ENCODE data around the gene CHST3.

Gene CHST3

GRCh38 chr10:72009425-72010081 is 45.4 kb downstream of the CHST3 start:
- no peak for DNase-seq (ENCODE audit: low read depth in 4 of 4, low spot score in 1 of 4)

GRCh38 chr10:72010234-72010973 is 46.2 kb downstream of the CHST3 start:
- DNase-seq (ENCODE audit: low read depth in 4 of 4, low spot score in 1 of 4): no peak

GRCh38 chr10:72011016-72011415 is 46.8 kb downstream of the CHST3 start:
- no peak for DNase-seq (ENCODE audit: low read depth in 4 of 4, low spot score in 1 of 4)

DNA sequence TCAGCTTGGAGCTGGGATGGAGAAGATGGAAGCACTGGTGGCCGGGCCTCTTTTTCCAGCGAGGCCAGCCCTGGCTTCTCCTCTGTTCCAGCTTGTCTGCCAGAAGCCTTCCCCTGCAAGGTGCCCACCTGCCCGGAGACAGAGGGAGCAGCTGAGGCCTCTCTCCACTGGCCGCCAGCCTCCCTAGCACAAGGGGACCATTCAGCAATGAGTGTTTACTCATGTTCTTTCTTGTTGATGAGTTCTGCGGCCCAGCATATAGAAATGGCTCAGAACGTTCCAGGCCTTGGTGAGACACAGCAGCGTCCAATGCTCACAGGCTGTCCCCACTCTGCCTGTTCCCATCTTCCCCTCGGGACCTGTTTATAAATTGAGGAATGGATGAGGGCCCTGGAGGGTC is 47.3 kb downstream of the CHST3 start:
- DNase-seq (ENCODE audit: low read depth in 4 of 4, low spot score in 1 of 4): no peak

DNA sequence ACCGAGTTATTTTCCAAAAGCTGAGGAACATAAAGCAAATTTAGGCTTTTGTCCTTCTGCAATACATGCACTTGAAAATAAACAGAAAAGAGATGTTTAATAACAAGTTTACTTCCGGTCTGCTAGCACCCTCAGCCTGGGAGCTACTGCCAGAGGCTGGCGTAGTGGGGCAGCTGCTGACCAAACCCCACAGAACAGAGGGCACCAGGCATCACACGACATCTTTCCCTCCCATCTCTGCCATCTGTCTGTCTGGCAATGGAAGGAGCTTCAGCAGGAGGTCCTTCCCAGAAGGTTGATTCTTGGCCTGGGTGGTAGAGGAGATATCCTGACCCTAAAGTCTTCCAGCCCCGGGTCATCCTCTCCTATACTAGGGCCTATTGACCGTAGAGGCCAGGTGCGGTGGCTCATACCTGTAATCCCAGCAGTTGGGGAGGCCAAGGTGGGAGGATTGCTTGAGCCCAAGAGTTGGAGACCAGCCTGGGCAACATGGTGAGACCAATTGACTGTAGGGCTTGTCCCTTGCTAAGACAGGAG is 47.8 kb downstream of the CHST3 start:
- no peak for DNase-seq (ENCODE audit: low read depth in 4 of 4, low spot score in 1 of 4)

GRCh38 chr10:72012796-72013195 is 48.6 kb downstream of the CHST3 start:
- no peak for DNase-seq (ENCODE audit: low read depth in 4 of 4, low spot score in 1 of 4)

DNA sequence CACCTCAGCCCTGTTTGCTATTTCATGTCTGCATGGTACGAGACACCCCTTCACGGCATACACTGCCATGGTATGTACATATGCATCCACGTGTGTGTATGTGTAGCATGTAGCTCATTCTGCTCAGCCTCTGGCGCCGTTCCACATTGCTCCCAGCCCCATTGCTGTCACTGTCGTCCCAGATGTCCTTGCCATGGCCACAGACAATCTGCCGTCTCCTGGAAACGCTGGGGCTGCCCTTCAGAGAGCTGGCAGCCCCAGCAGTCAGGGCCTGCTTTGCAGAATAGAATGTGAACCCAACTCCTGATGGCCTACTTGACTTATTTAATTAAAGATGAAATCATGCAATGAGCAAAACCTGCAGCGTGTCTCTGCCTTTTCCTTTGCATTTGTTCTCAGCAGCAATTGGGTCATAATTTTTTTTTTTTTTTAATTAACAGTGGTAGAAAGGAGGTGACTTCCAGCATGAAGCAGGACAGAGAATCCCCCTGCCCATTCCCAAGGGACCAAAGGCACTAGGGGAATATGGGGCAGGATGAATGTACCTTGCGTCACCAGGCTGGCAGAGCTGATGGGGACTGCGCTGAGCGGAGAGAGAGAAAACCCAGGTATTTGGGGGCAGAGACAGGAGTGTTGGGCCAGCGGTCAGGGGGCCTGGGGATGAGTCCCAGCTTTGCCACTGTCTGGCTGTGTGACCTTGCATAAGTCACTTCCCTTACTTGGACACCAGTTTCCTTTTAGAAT is 49.2 kb downstream of the CHST3 start:
- DNase-seq (ENCODE audit: low read depth in 4 of 4, low spot score in 1 of 4): no peak

DNA sequence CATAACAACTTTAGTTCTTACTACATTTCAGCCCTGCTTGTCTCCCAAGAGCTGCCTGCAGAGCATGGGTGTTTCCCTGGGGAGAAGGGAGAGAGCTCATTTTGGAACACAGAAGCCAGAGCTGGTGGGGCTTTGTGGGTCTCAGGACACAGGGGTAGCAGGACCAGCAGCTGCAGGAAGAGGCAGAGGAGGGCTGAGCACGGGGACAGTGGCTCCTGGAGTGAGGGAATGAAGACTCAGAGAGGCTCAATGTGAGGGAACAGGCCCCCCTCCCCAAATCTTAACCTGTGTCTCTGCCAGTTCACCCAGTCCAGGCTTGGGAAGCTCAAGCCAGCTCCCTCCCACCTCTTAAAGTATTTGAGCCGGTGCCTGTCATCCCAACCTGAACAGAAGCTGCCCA is 50.0 kb downstream of the CHST3 start:
- DNase-seq (ENCODE audit: low read depth in 4 of 4, low spot score in 1 of 4): no peak

GRCh38 chr10:72014785-72015480 is 50.7 kb downstream of the CHST3 start:
- DNase-seq (ENCODE audit: low read depth in 4 of 4, low spot score in 1 of 4): no peak

DNA sequence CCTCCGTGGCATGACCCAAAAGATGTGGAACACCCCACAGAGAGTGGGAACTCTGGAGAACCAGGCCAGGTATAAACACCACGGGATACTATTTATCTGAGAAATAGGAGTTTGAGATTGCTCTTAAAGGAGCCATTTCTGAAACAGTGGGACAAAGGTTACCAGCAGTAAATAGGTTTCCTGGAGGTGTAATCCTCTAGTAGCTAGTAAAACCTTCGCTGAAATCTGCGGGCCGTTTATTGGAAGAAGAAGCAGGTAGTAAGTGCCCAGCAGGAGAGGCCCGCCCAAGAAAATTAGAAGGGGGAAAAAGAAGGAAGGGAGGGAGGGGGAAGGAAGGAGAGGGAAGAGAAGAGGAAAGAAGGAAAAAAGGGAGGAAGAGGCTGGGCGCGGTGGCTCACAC is 51.6 kb downstream of the CHST3 start:
- no peak for DNase-seq (ENCODE audit: low read depth in 4 of 4, low spot score in 1 of 4)

GRCh38 chr10:72016608-72017300 is 52.6 kb downstream of the CHST3 start:
- DNase-seq (ENCODE audit: low read depth in 4 of 4, low spot score in 1 of 4): no peak

DNA sequence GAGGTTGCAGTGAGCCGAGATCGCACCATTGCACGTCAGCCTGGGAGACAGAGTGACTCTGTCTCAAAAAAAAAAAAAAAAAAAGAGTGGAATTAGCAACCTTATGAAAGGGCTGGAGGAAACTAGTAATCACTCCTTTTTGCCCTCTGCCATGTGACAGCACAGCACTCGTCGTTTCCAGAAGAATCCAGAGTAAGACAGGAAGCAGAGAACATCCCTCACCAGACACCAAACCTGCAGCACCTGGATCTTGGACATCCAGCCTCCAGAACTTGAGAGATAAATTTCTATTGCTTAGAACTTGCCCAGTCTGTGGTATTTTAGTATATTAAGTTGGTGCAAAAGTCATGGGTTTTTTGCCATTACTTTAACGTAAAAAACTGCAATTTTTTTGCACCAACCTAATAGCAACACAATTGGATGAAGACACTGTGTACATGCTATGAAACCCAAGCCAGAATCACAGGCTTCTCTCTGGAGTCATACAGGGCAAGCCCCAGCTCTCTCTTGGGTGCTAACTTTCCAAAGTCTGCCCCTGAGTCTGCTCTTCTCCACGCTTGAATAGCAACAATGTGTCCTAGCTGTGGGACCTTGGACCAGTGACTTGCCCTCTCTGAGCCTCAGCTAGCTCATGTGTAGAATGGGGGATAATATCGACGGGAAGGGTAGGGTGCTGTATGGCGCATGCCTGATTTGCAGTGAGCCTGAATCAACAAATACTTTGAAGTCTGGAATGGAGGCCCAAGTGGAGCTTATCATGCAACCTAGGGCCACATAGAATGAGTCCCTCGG is 55.1 kb downstream of the CHST3 start:
- DNase-seq (ENCODE audit: low read depth in 4 of 4, low spot score in 1 of 4): no peak

- DNase-seq (ENCODE audit: low read depth in 4 of 4, low spot score in 1 of 4): no peak
Measured at GRCh38 chr10:72020914-72021809, 57.0 kb downstream of the CHST3 start.

DNA sequence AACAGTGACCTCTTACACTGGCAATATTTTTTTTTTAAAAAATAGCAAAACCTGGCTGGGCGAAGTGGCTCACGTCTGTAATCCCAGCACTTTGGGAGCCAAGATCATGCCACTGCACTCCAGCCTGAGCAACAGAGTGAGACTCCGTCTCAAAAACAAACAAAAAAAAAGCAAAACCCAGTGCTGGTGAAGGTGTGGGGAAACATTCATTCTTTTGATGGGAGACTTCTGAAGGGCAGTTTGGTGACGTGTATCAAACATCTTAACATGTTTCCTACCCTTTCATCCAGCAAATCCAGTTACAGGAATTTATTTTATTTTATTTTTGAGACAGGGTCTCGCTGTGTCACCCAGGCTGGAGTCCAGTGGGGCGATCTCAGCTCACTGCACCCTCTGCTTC is 58.0 kb downstream of the CHST3 start:
- DNase-seq (ENCODE audit: low read depth in 4 of 4, low spot score in 1 of 4): no peak

DNA sequence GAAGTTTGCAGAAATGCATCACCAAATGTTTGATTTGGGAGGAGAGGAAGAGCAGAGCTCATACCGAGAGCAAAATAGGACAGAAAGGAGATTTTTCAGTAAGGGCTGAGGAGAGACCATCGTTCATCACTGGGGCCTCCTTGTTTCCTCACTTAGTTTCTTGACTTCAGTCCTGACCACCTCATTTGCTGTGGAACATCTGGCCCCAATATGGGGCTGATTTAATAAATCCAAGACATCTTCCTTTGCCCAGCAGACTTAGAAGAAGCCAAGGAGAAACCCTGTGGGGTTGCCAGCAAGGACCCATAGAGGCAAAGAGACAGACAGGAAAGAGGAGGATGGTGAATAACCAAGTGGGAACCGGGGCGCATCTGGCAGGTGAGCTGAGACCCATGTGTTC is 60.4 kb downstream of the CHST3 start:
- DNase-seq (ENCODE audit: low read depth in 4 of 4, low spot score in 1 of 4): no peak

GRCh38 chr10:72025400-72025799 is 61.2 kb downstream of the CHST3 start:
- no peak for DNase-seq (ENCODE audit: low read depth in 4 of 4, low spot score in 1 of 4)

GRCh38 chr10:72025832-72026231 is 61.6 kb downstream of the CHST3 start:
- DNase-seq (ENCODE audit: low read depth in 4 of 4, low spot score in 1 of 4): no peak

DNA sequence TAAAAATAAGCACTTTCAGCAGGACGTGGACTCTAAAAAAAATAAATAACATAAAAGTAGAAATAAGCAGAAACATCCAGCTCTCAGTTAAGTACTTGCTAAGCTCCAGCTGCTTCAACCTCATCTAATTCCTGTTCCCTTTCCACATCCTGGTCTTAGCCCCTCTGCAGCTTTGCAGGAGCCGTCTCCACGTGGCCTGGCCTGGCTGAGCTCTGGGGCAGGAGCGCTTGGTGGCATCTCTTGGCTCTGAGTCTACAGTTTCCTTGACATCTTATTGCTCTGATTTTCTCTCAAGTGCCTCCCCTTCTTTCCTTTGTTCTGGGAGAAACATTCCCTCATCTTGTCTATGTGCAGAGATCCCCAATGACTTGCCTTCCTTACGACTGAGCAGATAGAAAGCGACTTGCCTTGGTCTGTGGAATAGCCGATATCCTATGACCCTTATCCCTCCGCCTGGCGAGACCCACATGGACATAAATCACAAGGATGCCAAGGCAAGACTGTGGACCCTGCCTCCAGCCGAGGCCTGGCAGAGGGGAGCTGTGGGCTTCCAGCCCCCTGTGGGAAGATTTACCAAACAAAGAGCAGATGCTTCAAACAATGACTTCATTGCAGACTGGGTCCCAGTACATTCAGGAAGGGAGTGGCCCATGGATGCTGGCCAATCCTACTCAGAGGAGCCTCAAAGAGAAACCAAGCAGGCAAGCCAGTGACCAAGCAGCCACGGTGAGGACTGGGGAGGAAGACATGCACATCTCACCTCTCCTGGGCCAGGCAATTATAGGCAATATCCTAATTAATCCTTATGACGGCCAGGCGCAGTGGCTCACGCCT is 62.3 kb downstream of the CHST3 start:
- no peak for DNase-seq (ENCODE audit: low read depth in 4 of 4, low spot score in 1 of 4)

Measured in stimulated activated CD4-positive, alpha-beta T cell treated with anti-CD3 and anti-CD28 coated beads, Interleukin-1b, Interleukin-23, amount 100 ng/mL, for 24 hours (primary cell).